D721Med (cell line): Measurements from ENCODE around the gene TGM4.
"Not testable (repeated sequence)": the region's sequence is repeated elsewhere in the genome, so short reads cannot be mapped to it uniquely, and the experiment has no call there.

Source experiments
- DNase-seq: peaks from one replicate; pipeline ENCODE4 v3.0.0; 2011; ENCODE audit warnings: low spot score; ENCODE audit not compliant: insufficient read length
- FAIRE-seq: peaks from 2 replicates; lab custom pipeline; 2011; peaks lifted over from hg19 to GRCh38; lab: Jason Lieb, UNC
- TF ChIP-seq, protein P1 (sequence below): IDR thresholded peaks from 2 replicates; pipeline ENCODE4 v1.5.1; 2012; ENCODE audit warnings: mild to moderate bottlenecking, control low read depth; ENCODE audit not compliant: insufficient read depth; ENCODE audit errors: missing control alignments

The TGM4 gene

GRCh38 chr3:44835684-44836083, 38.7 kb upstream of the TGM4 start:
- TF ChIP-seq, protein P1, sequence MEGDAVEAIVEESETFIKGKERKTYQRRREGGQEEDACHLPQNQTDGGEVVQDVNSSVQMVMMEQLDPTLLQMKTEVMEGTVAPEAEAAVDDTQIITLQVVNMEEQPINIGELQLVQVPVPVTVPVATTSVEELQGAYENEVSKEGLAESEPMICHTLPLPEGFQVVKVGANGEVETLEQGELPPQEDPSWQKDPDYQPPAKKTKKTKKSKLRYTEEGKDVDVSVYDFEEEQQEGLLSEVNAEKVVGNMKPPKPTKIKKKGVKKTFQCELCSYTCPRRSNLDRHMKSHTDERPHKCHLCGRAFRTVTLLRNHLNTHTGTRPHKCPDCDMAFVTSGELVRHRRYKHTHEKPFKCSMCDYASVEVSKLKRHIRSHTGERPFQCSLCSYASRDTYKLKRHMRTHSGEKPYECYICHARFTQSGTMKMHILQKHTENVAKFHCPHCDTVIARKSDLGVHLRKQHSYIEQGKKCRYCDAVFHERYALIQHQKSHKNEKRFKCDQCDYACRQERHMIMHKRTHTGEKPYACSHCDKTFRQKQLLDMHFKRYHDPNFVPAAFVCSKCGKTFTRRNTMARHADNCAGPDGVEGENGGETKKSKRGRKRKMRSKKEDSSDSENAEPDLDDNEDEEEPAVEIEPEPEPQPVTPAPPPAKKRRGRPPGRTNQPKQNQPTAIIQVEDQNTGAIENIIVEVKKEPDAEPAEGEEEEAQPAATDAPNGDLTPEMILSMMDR: no peak
- no peak for FAIRE-seq
- no peak for DNase-seq

- peak; percentile 6 for FAIRE-seq
- TF ChIP-seq, protein P1: no peak
- no peak for DNase-seq
Measured at GRCh38 chr3:44842376-44842775, 32.0 kb upstream of the TGM4 start.

DNA sequence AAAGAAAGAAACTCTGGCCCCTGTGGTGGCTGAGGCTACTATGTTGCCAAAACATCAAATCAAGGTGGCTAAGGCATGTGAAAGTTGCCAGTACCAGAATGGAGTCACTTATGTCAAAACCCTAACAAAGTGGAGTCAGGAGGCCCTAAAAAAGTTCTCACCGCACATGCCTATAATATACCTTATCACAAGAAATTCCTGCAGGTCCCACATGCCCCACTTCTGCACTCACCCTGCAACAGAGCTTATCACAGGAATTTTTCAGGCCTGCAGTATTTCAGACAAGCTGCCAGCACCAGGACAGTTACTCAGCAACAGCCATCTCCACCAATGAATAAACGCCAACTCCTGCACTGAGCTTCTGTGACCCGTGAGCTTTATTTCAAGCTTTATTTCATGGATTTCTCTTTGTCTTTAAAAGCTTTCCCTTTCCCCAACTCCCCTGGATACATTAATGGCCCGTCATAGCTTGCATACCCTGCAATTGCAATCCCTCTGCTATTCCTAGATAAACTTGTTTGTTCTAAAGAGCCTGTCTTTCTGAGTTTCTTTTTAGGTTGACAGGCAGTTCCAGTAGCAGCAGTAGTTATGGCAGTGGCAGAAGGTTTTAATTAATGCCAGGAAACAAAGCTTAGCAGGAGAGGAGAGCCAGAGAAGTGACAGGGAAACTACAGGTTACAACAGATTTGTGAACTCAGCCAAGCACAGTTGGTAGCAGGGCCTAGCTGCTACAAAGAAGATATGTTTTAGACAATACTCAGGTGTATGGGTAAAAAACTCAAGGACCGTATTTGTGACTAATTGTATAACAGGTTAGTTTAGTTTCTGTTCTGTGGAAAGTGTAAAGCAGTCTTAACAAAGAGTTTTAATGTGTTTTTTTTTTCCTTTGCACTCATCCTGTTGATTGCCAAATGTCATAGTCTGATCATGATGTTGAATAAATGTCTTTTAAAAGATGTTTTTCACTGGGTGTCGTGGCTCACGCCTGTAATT, 28.6 kb upstream of the TGM4 start:
- DNase-seq (no peak), FAIRE-seq (no peak)
- TF ChIP-seq, protein P1: no peak

- TF ChIP-seq, protein P1: no peak
- DNase-seq (no peak), FAIRE-seq (no peak)
Measured at GRCh38 chr3:44848634-44849033, 25.8 kb upstream of the TGM4 start.

DNA sequence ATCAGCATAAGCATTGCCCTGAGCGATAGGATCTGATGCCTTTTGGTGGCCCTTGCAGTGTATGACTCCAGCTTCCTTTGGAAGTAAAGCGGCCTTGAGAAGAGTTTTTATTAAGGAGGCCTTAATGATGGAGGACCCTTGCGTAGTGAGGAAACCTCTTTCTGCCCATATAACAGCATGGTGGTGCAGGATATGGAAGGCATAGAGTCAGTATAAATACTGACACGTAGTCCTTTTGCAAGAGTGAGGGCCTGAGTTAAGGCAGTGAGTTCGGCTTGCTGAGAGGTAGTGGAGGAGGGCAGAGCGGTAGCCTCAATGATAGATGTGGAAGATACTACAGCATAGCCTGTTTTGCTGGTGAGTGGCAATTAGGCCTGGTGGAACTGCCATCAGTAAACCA, 17.7 kb upstream of the TGM4 start:
- FAIRE-seq, DNase-seq: not testable (repeated sequence)

DNA sequence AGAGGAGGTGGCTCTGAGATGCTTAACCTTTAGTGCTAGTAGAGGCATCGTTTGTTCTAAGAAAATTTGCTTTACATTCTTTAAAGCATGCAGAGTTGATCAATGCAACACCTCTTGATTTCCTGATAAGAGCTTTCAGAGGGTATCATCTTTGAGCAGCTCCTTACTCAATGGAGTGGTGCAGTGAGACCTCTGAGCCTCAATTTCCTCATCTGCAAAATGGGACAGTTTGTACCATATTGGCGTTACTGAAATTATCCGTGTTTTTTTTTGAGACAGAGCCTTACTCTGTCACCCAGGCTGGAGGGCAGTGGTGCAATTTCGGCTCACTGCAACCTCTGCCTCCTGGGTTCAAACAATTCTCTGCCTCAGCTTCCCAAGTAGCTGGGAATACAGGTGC, 14.3 kb upstream of the TGM4 start:
- FAIRE-seq: no peak
- TF ChIP-seq, protein P1: no peak

DNA sequence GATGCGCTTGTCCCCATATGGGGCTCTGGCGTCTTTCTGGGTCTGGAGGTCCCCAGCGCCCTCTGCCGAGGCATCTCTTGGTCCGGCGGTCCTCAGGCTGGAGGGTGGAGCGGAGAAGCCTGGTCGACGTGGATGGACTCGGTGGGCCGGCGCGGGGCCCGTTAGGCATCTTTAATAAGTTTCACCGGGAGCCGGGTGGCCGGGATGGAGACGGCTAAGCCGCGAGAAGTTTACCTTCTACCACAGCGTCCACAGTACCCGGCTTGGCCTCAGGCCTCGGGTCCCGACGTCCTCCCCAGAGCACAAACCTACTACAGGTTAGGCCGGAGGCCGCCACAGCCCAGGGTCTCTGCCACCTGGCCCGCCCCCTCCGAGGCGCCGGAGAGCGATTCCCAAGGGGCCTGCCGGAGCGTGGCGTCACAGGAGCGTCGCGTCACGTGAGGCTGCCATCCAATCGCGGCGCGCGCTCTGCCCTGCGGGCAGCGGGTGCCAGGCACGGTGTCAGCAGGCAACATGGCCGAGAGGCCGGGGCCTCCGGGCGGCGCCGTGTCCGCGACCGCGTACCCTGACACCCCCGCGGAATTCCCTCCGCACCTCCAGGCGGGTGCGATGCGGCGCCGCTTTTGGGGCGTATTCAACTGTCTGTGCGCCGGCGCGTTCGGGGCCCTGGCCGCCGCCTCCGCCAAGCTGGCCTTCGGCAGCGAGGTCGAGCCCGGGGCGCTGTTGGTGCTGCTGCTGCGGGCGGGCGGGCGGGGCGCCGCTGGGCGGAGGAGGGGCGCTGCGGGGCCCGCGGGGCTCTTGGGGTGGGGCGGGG, 12.8 kb upstream of the TGM4 start, which contains the start of gene TMEM42:
Gene TMEM42, plus strand, starts transcription at position 501 of the 814 bp plus-strand sequence. Its CDS starts 13 bp downstream, at position 514.
- DNase-seq: peak; percentile 92
- FAIRE-seq: no peak
- TF ChIP-seq, protein P1: peak; percentile 17

More for the DNA sequence above, 14.3 kb upstream of the TGM4 start:
- no peak for DNase-seq
